ENCODE measurements around the gene NYAP2. TPM values are rescaled to one million over a fixed set of nuclear protein-coding genes. Genes with fewer than 3 reads are reported as not detected.

Gene NYAP2
- total RNA-seq, 2 experiments from 2014 or later: 0.09 TPM; not detected in 1

GRCh38 chr2:225425284-225425683, 25.8 kb downstream of the NYAP2 start:
- BruUV-seq (replicated peaks): no TSS peak
- POLR2A ChIA-PET: interaction anchor here (1.4 kb wide), 1 partner anchor 11 kb away, joined by 3 read pairs; no protein-coding TSS in a partner anchor

GRCh38 chr2:225428360-225428759, 28.9 kb downstream of the NYAP2 start:
- intact Hi-C loops (cut with micrococcal nuclease; ENCODE audit: unreplicated experiment): no loop called here
- no peaks in the 10 kb centered on the region for H3K79me2 ChIP-seq (ENCODE audit: insufficient read depth, low read depth, low read length)
- H3K9me2 ChIP-seq (ENCODE audit: insufficient read depth, low read length): no peaks in the 10 kb centered on the region
- no peak overlapping the region for H3K27ac ChIP-seq (ENCODE audit: low read depth, low read length, poor library complexity, severe bottlenecking)
- TF ChIP-seq EZH2phosphoT487 (IDR thresholded peaks at IDR 0.05; ENCODE audit: borderline replicate concordance, low read depth, low read length) (no peak), CTCF (conservative IDR thresholded peaks at IDR 0.05; ENCODE audit: low read length) (no peak)
- CTCF ChIA-PET (ENCODE audit: unreplicated experiment): no interaction called here
- no peak overlapping the region for H2AFZ ChIP-seq (ENCODE audit: low read length)
- no peak overlapping the region for H3K4me3 ChIP-seq (ENCODE audit: low read depth, low read length, poor library complexity, severe bottlenecking)
- no TSS peak for BruUV-seq (replicated peaks)
- H3K4me2 ChIP-seq (ENCODE audit: low read length): no peak overlapping the region
- DNase-seq (ENCODE audit: low spot score): no peak
- POLR2A ChIA-PET: interaction anchor here (0.7 to 1.5 kb wide), 3 partner anchors 8 to 65 kb away, joined by 3 to 6 read pairs (median 3); no protein-coding TSS in a partner anchor
- no peaks in the 10 kb centered on the region for H3K4me1 ChIP-seq (ENCODE audit: insufficient read depth, low read length, poor library complexity, severe bottlenecking)
- H4K20me1 ChIP-seq (ENCODE audit: insufficient read depth, low read length): no peaks in the 10 kb centered on the region
- H3K9me3 ChIP-seq (ENCODE audit: low read length): no peaks in the 10 kb centered on the region
- H3K36me3 ChIP-seq (ENCODE audit: insufficient read depth, low read length): no peaks in the 10 kb centered on the region

More at GRCh38 chr2:225425284-225425683, 25.8 kb downstream of the NYAP2 start:
- Histone ChIP-seq H3K79me2 (ENCODE audit: insufficient read depth, low read depth, low read length) (no peaks in the 10 kb centered on the region), H3K4me1 (ENCODE audit: insufficient read depth, low read length, poor library complexity, severe bottlenecking) (no peaks in the 10 kb centered on the region), H2AFZ (ENCODE audit: low read length) (no peak overlapping the region), H3K4me3 (ENCODE audit: low read depth, low read length, poor library complexity, severe bottlenecking) (no peak overlapping the region), H3K36me3 (ENCODE audit: insufficient read depth, low read length) (no peaks in the 10 kb centered on the region), H3K4me2 (ENCODE audit: low read length) (no peak overlapping the region), H3K9me2 (ENCODE audit: insufficient read depth, low read length) (no peaks in the 10 kb centered on the region), H3K9me3 (ENCODE audit: low read length) (no peaks in the 10 kb centered on the region), H3K27ac (ENCODE audit: low read depth, low read length, poor library complexity, severe bottlenecking) (no peak overlapping the region), H4K20me1 (ENCODE audit: insufficient read depth, low read length) (no peaks in the 10 kb centered on the region)
- TF ChIP-seq EZH2phosphoT487 (IDR thresholded peaks at IDR 0.05; ENCODE audit: borderline replicate concordance, low read depth, low read length): no peak
- TF ChIP-seq CTCF (conservative IDR thresholded peaks at IDR 0.05; ENCODE audit: low read length): no peak
- intact Hi-C loops (cut with micrococcal nuclease; ENCODE audit: unreplicated experiment): no loop called here
- CTCF ChIA-PET (ENCODE audit: unreplicated experiment): no interaction called here
- no peak for DNase-seq (ENCODE audit: low spot score)

- TF ChIP-seq CTCF (conservative IDR thresholded peaks at IDR 0.05; ENCODE audit: low read length): no peak
- CTCF ChIA-PET (ENCODE audit: unreplicated experiment): no interaction called here
Observed at GRCh38 chr2:225429717-225430116, 30.2 kb downstream of the NYAP2 start.

More at GRCh38 chr2:225429717-225430116, 30.2 kb downstream of the NYAP2 start:
- Histone ChIP-seq H3K36me3 (ENCODE audit: insufficient read depth, low read length) (no peaks in the 10 kb centered on the region), H3K4me1 (ENCODE audit: insufficient read depth, low read length, poor library complexity, severe bottlenecking) (no peaks in the 10 kb centered on the region), H2AFZ (ENCODE audit: low read length) (no peak overlapping the region), H3K9me2 (ENCODE audit: insufficient read depth, low read length) (no peaks in the 10 kb centered on the region), H3K9me3 (ENCODE audit: low read length) (no peaks in the 10 kb centered on the region), H3K4me2 (ENCODE audit: low read length) (no peak overlapping the region), H3K79me2 (ENCODE audit: insufficient read depth, low read depth, low read length) (no peaks in the 10 kb centered on the region), H3K4me3 (ENCODE audit: low read depth, low read length, poor library complexity, severe bottlenecking) (no peak overlapping the region), H3K27ac (ENCODE audit: low read depth, low read length, poor library complexity, severe bottlenecking) (no peak overlapping the region), H4K20me1 (ENCODE audit: insufficient read depth, low read length) (no peaks in the 10 kb centered on the region)
- BruUV-seq (replicated peaks): no TSS peak
- DNase-seq (ENCODE audit: low spot score): no peak
- POLR2A ChIA-PET: interaction anchor here (1.5 kb wide), 1 partner anchor 10 kb away, joined by 6 read pairs; no protein-coding TSS in a partner anchor
- intact Hi-C loops (cut with micrococcal nuclease; ENCODE audit: unreplicated experiment): no loop called here

All from OCI-LY7 (cell line).